HepG2 (cell line): ENCODE measurements around the gene SMPD3. TPM values are rescaled to one million over a fixed set of nuclear protein-coding genes. Genes with fewer than 3 reads are reported as not detected.

ENCODE experiments used
- ADNP ChIP-seq: sonication (generic); formaldehyde crosslinking; IDR thresholded peaks from 2 replicates; pipeline ENCODE4 v1.4.0; 2020; ENCODE audit warnings: missing genetic modification reagents
- ARNT2 ChIP-seq: sonication (generic); formaldehyde crosslinking; IDR thresholded peaks from 2 replicates; pipeline ENCODE4 v1.8.0; 2022; ENCODE audit warnings: mild to moderate bottlenecking, low read depth, missing genetic modification reagents, moderate library complexity
- GPN1 ChIP-seq: sonication (generic); formaldehyde crosslinking; IDR thresholded peaks from 2 replicates; pipeline ENCODE4 v1.5.1; 2020; ENCODE audit warnings: missing genetic modification reagents, borderline replicate concordance
- MAFK ChIP-seq, 2 experiments: IDR thresholded peaks in 1 of 2; conservative IDR thresholded peaks in 1 of 2; 2 replicates each; pipeline ENCODE4 v1.6.1; 2011; ENCODE audit warnings: improper control_type of control experiment in 2 of 2, low read length in 2 of 2
- MEIS1 ChIP-seq: sonication (generic); formaldehyde crosslinking; IDR thresholded peaks from 2 replicates; pipeline ENCODE4 v1.9.0; 2021; ENCODE audit warnings: mild to moderate bottlenecking, missing genetic modification reagents, moderate library complexity, borderline replicate concordance
- NFIC ChIP-seq: IDR thresholded peaks from 2 replicates; pipeline ENCODE4 v1.6.1; 2012; ENCODE audit warnings: mild to moderate bottlenecking, low read length, inconsistent platforms
- XBP1 ChIP-seq: sonication (generic); formaldehyde crosslinking; IDR thresholded peaks from 2 replicates; pipeline ENCODE4 v1.5.0; 2020; ENCODE audit warnings: missing genetic modification reagents
- ZNF232 ChIP-seq: sonication (generic); formaldehyde crosslinking; IDR thresholded peaks from 2 replicates; pipeline ENCODE4 v1.4.0; 2020; ENCODE audit warnings: missing genetic modification reagents, borderline replicate concordance
- ZNF614 ChIP-seq: IDR thresholded peaks from 2 replicates; pipeline ENCODE4 v1.6.1; 2018; ENCODE audit warnings: missing biosample characterization, missing genetic modification reagents, inconsistent platforms, borderline replicate concordance
- ZNF678 ChIP-seq: sonication (generic); formaldehyde crosslinking; IDR thresholded peaks from 2 replicates; pipeline ENCODE4 v1.4.0; 2020; ENCODE audit warnings: mild to moderate bottlenecking, missing genetic modification reagents
- polyA plus RNA-seq, 8 experiments: library from polyadenylated mRNA; depleted of rRNA in 3 of 8; stranded (reverse) in 7 of 8; unstranded in 1 of 8; fragments of >200 nt; fragmentation: Illumina TruSeq in 4 of 8; extraction: Trizol in 4 of 8; gene quantifications; 2 replicates each; pipeline versions ENCODE4 v1.2.1 to v1.2.3, GENCODE V29; 2011 to 2016; ENCODE audit warnings: low read depth in 4 of 8, missing spikeins in 1 of 8, mixed read lengths in 1 of 8; ENCODE audit not compliant: insufficient read depth in 1 of 8
- total RNA-seq, 5 experiments: library from RNA; depleted of rRNA; stranded (reverse); fragments of >200 nt; fragmentation: Illumina TruSeq; extraction: Trizol; gene quantifications; 2 replicates each; pipeline ENCODE4 v1.2.3, GENCODE V29; 2016; ENCODE audit warnings: low read depth in 1 of 5
- TF ChIP-seq, protein P1 (sequence below): sonication (generic); formaldehyde crosslinking; IDR thresholded peaks from 2 replicates; pipeline ENCODE4 v1.5.0; 2020; ENCODE audit warnings: mild to moderate bottlenecking, missing genetic modification reagents, borderline replicate concordance
- TF ChIP-seq, protein P2 (sequence below): sonication (generic); formaldehyde crosslinking; IDR thresholded peaks from 2 replicates; pipeline ENCODE4 v1.9.0; 2021; ENCODE audit warnings: mild to moderate bottlenecking, missing genetic modification reagents
- TF ChIP-seq, protein P3 (sequence below): sonication (generic); formaldehyde crosslinking; IDR thresholded peaks from 2 replicates; pipeline ENCODE4 v1.5.0; 2020; ENCODE audit warnings: missing genetic modification reagents

The SMPD3 gene
- total and polyA plus RNA-seq, 2 of the 13 experiments (the other 11 are each of a cell fraction or from before 2014, with no cell fraction given): 0.07 to 0.32 TPM

DNA sequence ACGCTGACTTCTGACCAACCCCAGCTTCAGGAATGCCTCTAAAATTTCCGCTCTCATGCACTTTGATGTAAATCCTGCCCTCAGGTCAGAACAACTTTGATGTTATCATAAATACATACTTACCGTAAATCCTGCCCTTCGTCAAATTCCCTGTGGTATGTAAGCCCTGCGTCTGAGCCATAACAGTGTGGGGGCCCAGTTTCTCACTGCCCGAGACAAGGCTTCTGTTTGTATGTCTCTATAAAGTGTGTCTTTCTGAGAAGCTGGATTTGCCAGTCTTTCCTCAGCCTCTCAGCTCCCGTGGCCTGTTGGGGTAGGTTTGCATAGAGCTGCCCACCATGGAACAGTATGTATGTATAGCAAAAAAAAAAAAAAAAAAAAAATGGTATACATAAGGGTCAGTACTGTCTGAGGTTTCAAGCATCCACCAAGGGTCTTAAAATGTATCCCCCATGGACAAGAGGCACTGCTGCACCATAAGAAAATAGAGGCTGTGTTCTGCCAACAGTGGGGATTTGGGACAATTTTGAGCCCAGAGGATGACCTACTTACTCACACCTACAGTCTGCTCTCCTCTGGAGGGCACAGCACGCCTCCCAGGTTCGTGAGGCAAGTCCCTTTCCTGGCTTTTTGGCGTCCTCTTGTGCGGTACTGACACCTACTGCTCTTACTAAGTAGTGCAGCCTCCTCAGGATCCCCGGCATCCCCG is 120.0 kb downstream of the SMPD3 start (continued):
- no peak for TF ChIP-seq ZNF614 (CRISPR knock-in tag)
- 0 out of 2 replicates have a peak, but pooled peaks have one; percentile 57 for TF ChIP-seq MEIS1 (CRISPR knock-in tag)
- TF ChIP-seq ZNF678 (CRISPR knock-in tag): no peak
- TF ChIP-seq, protein P1, sequence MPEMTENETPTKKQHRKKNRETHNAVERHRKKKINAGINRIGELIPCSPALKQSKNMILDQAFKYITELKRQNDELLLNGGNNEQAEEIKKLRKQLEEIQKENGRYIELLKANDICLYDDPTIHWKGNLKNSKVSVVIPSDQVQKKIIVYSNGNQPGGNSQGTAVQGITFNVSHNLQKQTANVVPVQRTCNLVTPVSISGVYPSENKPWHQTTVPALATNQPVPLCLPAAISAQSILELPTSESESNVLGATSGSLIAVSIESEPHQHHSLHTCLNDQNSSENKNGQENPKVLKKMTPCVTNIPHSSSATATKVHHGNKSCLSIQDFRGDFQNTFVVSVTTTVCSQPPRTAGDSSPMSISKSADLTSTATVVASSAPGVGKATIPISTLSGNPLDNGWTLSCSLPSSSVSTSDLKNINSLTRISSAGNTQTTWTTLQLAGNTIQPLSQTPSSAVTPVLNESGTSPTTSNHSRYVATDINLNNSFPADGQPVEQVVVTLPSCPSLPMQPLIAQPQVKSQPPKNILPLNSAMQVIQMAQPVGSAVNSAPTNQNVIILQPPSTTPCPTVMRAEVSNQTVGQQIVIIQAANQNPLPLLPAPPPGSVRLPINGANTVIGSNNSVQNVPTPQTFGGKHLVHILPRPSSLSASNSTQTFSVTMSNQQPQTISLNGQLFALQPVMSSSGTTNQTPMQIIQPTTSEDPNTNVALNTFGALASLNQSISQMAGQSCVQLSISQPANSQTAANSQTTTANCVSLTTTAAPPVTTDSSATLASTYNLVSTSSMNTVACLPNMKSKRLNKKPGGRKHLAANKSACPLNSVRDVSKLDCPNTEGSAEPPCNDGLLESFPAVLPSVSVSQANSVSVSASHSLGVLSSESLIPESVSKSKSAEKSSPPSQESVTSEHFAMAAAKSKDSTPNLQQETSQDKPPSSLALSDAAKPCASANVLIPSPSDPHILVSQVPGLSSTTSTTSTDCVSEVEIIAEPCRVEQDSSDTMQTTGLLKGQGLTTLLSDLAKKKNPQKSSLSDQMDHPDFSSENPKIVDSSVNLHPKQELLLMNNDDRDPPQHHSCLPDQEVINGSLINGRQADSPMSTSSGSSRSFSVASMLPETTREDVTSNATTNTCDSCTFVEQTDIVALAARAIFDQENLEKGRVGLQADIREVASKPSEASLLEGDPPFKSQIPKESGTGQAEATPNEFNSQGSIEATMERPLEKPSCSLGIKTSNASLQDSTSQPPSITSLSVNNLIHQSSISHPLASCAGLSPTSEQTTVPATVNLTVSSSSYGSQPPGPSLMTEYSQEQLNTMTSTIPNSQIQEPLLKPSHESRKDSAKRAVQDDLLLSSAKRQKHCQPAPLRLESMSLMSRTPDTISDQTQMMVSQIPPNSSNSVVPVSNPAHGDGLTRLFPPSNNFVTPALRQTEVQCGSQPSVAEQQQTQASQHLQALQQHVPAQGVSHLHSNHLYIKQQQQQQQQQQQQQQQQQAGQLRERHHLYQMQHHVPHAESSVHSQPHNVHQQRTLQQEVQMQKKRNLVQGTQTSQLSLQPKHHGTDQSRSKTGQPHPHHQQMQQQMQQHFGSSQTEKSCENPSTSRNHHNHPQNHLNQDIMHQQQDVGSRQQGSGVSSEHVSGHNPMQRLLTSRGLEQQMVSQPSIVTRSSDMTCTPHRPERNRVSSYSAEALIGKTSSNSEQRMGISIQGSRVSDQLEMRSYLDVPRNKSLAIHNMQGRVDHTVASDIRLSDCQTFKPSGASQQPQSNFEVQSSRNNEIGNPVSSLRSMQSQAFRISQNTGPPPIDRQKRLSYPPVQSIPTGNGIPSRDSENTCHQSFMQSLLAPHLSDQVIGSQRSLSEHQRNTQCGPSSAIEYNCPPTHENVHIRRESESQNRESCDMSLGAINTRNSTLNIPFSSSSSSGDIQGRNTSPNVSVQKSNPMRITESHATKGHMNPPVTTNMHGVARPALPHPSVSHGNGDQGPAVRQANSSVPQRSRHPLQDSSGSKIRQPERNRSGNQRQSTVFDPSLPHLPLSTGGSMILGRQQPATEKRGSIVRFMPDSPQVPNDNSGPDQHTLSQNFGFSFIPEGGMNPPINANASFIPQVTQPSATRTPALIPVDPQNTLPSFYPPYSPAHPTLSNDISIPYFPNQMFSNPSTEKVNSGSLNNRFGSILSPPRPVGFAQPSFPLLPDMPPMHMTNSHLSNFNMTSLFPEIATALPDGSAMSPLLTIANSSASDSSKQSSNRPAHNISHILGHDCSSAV (CRISPR knock-in tag): no peak
- no peak for TF ChIP-seq NFIC
- TF ChIP-seq, protein P2, sequence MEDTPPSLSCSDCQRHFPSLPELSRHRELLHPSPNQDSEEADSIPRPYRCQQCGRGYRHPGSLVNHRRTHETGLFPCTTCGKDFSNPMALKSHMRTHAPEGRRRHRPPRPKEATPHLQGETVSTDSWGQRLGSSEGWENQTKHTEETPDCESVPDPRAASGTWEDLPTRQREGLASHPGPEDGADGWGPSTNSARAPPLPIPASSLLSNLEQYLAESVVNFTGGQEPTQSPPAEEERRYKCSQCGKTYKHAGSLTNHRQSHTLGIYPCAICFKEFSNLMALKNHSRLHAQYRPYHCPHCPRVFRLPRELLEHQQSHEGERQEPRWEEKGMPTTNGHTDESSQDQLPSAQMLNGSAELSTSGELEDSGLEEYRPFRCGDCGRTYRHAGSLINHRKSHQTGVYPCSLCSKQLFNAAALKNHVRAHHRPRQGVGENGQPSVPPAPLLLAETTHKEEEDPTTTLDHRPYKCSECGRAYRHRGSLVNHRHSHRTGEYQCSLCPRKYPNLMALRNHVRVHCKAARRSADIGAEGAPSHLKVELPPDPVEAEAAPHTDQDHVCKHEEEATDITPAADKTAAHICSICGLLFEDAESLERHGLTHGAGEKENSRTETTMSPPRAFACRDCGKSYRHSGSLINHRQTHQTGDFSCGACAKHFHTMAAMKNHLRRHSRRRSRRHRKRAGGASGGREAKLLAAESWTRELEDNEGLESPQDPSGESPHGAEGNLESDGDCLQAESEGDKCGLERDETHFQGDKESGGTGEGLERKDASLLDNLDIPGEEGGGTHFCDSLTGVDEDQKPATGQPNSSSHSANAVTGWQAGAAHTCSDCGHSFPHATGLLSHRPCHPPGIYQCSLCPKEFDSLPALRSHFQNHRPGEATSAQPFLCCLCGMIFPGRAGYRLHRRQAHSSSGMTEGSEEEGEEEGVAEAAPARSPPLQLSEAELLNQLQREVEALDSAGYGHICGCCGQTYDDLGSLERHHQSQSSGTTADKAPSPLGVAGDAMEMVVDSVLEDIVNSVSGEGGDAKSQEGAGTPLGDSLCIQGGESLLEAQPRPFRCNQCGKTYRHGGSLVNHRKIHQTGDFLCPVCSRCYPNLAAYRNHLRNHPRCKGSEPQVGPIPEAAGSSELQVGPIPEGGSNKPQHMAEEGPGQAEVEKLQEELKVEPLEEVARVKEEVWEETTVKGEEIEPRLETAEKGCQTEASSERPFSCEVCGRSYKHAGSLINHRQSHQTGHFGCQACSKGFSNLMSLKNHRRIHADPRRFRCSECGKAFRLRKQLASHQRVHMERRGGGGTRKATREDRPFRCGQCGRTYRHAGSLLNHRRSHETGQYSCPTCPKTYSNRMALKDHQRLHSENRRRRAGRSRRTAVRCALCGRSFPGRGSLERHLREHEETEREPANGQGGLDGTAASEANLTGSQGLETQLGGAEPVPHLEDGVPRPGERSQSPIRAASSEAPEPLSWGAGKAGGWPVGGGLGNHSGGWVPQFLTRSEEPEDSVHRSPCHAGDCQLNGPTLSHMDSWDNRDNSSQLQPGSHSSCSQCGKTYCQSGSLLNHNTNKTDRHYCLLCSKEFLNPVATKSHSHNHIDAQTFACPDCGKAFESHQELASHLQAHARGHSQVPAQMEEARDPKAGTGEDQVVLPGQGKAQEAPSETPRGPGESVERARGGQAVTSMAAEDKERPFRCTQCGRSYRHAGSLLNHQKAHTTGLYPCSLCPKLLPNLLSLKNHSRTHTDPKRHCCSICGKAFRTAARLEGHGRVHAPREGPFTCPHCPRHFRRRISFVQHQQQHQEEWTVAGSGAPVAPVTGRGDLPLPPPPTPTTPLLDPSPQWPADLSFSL: no peak
- TF ChIP-seq GPN1: no peak
- TF ChIP-seq ADNP (CRISPR knock-in tag): no peak
- TF ChIP-seq ZNF232 (CRISPR knock-in tag): 0 out of 2 replicates have a peak, but pooled peaks have one; percentile 28
- TF ChIP-seq MAFK (conservative IDR thresholded peaks at IDR 0.05 in 1 of 2, IDR thresholded peaks at IDR 0.05 in 1 of 2; ENCODE audit: low read length in 2 of 2): no peak
- TF ChIP-seq ARNT2 (CRISPR knock-in tag): 0 out of 2 replicates have a peak, but pooled peaks have one; percentile 36
- no peak for TF ChIP-seq XBP1
- TF ChIP-seq, protein P3, sequence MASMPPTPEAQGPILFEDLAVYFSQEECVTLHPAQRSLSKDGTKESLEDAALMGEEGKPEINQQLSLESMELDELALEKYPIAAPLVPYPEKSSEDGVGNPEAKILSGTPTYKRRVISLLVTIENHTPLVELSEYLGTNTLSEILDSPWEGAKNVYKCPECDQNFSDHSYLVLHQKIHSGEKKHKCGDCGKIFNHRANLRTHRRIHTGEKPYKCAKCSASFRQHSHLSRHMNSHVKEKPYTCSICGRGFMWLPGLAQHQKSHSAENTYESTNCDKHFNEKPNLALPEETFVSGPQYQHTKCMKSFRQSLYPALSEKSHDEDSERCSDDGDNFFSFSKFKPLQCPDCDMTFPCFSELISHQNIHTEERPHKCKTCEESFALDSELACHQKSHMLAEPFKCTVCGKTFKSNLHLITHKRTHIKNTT: no peak
